Measurements from ENCODE around the gene AMFR. TPM values are rescaled to one million over a fixed set of nuclear protein-coding genes. Genes with fewer than 3 reads are reported as not detected.

Gene AMFR
- total and polyA plus RNA-seq, 2 of the 13 experiments (the other 11 are each of a cell fraction or from before 2014, with no cell fraction given): 52.9 to 108 TPM

GRCh38 chr16:56332464-56333079 lies 92.8 kb downstream of the AMFR start (continued):
- no peak for TF ChIP-seq ZBED4 (CRISPR knock-in tag; IDR thresholded peaks at IDR 0.05; ENCODE audit: borderline replicate concordance)
- TF ChIP-seq ISX (CRISPR knock-in tag; conservative IDR thresholded peaks at IDR 0.05): no peak
- TF ChIP-seq RAD21 (CRISPR knock-in tag; IDR thresholded peaks at IDR 0.05): peak; percentile 95
- TF ChIP-seq PLRG1 (conservative IDR thresholded peaks at IDR 0.05): no peak
- TF ChIP-seq ARID3A (IDR thresholded peaks at IDR 0.05; ENCODE audit: low read depth, low read length): no peak
- TF ChIP-seq DBP (CRISPR knock-in tag; IDR thresholded peaks at IDR 0.05; ENCODE audit: not compliant biosample characterization): no peak
- no peak for TF ChIP-seq SP4 (CRISPR knock-in tag; IDR thresholded peaks at IDR 0.05)
- no peak for TF ChIP-seq POLR2AphosphoS2 (IDR thresholded peaks at IDR 0.05; ENCODE audit: low read depth, low read length)
- TF ChIP-seq ZBTB39 (CRISPR knock-in tag; IDR thresholded peaks at IDR 0.05): no peak
- TF ChIP-seq POLR2AphosphoS5 (IDR thresholded peaks at IDR 0.05; ENCODE audit: low read depth, low read length): no peak
- no peak for TF ChIP-seq ZFAT (CRISPR knock-in tag; conservative IDR thresholded peaks at IDR 0.05)
- no peak for TF ChIP-seq TFE3 (CRISPR knock-in tag; IDR thresholded peaks at IDR 0.05)
- no peak for TF ChIP-seq ZSCAN22 (CRISPR knock-in tag; IDR thresholded peaks at IDR 0.05)
- no peak for TF ChIP-seq CBFB (CRISPR knock-in tag; IDR thresholded peaks at IDR 0.05)
- TF ChIP-seq HNRNPUL1 (IDR thresholded peaks at IDR 0.05; ENCODE audit: low read depth, low read length): no peak
- no peak for TF ChIP-seq NAIF1 (CRISPR knock-in tag; IDR thresholded peaks at IDR 0.05; ENCODE audit: borderline replicate concordance)
- no peak for TF ChIP-seq U2AF2 (IDR thresholded peaks at IDR 0.05; ENCODE audit: low read depth, low read length)
- TF ChIP-seq GMEB2 (CRISPR knock-in tag; IDR thresholded peaks at IDR 0.05; ENCODE audit: low read depth): no peak
- TF ChIP-seq ZNF660 (CRISPR knock-in tag; IDR thresholded peaks at IDR 0.05; ENCODE audit: borderline replicate concordance, low read depth): no peak
